ENCODE measurements around the gene KLHL29.

KLHL29 gene

DNA sequence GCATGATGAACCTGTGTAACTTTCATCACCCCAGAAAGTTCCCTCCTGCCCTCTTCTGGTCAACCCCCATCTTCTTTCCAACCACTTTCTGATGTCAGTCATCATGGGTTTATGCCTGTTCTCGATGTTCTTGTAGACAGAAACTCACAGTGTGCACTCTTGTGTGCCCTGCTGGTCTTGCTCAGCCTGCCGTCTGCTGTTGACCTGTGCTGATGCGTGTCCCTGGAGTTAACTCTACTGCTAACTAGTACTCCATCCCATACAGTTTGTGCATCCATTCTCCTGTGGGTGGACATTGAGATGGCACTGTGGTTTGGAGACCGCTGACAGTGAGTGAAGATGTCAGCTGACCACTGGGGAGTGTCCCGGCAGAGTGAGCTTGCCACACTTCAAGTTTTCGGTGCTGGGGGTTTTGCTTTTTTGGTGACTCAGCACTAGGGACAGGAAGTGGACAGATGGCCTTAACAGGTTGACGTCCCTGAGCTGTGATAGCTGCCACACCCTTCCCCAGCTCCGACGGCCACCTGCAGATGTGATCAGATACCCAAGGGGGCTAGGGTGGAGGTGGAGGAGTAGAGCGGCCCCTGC, 14.8 kb downstream of the KLHL29 start:
- DNase-seq: peak in 1 of 2 experiments; percentile 35

DNA sequence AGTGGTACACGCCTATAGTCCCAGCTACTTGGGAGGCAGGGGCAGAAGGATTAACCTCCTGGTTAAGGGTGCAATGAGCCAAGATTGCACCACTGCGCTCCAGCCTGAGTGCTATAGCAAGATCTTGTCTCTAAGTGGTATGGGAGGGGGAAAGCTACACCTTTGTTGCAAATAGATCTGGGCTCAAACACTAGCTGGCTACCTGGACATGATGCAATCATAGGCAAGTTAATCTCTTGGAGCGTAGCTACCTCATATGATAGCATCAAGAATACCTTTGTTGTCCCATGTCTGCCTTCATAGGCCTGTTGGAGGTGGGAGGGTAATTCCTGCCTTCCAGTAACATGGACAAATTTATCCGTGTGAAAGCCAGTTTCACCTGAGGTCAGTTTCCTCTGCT, 15.7 kb downstream of the KLHL29 start:
- no peak for DNase-seq

DNA sequence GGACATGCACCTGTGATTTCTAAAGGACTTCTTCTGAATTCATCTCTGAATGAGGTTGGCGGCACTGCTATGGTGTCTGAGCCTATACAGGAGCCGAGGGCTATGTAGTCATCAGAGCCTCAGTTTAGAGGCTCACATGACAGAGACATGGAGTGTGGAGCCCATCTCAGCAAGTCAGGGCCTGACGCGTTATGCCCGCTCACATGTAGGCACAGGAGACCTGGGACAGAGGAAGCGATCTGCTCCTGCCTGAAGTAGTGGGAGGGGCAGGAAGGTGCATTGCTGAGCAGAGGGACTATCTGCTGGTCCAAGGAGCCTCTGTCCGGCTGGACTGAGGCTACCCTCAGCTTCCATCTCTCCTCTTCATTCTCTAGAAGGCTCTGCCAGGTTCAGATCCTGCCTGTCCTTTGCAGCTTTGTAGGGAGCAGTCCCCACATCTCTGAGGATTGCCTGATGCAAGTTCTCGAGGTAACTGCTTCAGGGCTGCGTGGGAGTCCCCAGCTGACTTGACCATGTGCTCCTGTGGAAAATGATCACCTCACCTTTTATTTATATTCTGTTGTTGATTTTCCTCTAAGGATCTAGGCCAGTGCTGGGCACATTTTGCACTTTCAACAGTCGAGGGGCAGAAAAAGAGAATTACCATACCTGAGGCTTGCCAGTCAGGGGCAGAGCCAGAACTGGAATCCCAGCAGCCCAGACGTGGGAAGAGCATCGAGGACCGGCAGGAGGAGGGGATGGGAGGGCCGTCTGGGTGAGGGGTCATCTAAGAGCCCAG, 16.6 kb downstream of the KLHL29 start:
- DNase-seq: no peak

DNA sequence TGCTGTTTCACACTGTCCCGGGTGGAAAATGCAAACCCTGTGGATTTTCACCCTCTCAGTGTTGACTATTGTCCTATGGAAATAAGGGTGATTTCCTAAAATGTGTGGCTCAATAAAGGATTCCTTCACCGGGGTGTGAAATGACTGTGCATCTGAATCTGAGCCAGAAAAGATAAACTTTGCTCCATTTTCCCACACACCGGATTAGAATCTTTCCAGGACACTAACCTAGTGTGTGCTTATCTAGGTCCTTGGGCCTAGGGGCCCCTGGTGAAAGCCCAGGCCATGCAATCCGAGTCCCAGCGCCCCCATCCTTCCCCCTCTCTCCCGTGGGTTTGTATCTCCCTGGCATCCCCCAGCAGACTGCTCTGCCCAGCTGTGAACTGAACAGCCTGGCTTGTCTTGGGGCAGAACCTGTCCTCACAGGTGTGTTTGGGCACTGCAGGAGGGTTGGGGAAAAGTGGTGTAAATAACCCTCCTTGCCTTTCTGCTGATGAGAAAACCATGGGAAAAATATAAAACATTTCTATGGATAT, 17.3 kb downstream of the KLHL29 start:
- DNase-seq: no peak

DNA sequence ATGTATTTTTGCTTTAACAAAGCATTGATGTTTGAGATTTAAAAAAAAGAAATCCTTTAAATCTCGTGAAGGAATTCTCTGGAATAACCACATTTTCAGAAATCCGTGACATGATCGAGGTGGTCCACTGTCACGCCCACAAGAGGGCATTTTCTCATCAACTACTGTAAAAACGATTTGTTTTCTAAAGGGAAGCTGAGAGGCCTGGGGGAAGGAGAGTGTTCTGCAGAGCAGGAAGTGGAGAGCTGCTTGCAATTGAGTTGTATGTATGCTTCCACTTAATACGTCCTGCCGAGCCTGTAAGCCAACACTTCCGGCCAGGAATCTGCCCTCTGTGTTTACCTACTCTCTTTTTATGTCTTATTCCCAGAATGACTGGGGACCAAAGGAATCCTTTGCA, 19.4 kb downstream of the KLHL29 start:
- peak; percentile 14 to 74 for DNase-seq

DNA sequence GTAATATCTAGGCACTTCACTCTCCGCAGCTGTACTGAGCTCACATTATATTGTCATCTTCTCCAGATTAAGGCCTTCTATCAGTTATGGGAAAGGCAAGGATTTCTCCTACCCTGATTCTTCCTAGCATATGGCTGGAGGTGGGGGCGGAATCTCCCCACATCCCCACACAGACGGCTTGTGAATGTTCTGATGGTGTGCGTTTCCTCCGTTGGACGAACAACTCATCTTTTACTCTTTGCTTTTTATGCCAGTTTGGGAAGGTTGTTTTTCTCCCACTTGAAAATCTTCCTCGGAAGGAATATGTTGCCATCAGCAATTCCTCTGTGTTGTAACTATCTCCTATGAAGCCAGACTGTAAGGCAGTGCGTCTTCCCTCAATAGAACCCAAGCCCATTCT, 24.3 kb downstream of the KLHL29 start:
- DNase-seq: no peak

DNA sequence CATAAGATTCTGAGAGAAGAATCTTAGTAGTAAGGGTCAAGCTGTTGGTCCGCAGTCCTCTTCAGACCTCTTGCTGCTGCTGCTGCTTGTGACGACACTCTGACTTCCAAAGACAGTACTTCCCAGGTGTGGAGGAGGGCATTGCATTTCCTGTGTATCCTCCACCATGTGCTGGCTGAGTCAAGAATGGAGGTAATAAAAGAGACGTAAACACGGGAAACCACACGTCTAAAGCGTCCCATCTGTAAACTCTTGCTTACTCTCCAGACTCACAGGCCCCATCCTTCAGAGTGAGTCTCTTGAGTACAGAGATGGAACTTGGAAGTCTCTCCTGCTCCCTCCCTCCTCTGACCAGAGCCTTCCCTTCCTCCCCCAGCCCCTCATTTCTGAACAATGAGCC, 25.6 kb downstream of the KLHL29 start:
- DNase-seq: no peak

DNA sequence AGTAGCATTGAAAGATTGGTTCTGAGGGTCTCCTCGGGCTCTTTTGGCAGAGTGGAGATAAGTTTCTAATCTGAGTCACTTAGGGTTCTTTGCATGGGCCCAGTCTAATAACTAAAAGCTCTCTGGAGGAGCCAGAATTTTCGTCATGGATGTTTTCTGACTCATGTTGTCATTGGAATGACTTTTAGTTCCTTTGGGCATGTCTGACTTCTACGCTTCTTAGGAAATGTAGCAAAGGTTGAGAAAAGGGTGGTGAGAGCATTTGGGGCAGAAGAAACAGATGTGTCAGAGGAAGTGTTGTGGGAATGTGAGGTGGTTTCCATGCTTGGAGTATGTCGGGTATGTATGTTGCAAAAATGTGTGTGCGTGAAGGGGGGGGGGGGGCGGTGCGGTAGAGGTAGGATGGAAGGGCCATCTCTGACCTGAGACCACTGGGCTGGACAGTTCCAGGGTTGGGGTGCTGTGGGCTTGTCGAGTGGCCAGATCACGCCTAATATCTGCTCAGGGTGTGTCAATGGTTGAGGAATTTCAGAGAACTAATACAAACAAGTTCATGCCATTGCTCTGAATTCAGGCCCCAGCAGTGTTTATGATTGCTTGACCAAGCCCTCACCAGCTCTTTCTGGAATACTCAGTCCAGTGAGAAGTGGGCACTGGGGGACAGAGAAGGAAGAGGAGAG, 26.9 kb downstream of the KLHL29 start:
- no peak for DNase-seq

DNA sequence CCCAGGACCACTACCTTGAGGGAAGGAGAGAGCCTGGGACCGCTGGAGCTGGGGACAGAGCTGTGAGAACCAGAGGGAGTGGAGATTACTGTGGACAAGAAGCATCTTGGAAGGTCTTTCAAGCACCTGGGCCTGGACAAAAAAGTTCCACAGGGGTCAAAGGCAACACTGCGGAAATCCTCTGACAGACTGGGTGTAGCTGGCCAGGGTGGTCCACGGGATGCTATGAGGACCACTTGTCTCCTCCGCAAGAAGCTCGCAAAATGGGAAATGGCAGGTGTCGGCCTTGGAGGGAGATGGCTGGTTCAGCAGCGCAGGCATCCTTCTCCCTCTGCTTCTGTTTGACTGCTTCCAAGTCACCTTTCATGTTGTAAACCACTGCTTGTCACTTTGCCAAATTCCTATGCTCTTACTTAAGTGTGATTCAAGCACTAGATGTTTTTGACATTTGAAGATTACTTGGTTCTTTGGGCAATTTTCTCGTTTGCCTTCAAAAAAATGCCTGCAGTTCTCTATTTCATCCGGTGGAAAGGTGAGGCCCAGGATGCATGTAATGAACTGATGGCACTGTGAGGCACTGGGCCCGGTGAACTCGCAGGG, 27.7 kb downstream of the KLHL29 start:
- DNase-seq: no peak

DNA sequence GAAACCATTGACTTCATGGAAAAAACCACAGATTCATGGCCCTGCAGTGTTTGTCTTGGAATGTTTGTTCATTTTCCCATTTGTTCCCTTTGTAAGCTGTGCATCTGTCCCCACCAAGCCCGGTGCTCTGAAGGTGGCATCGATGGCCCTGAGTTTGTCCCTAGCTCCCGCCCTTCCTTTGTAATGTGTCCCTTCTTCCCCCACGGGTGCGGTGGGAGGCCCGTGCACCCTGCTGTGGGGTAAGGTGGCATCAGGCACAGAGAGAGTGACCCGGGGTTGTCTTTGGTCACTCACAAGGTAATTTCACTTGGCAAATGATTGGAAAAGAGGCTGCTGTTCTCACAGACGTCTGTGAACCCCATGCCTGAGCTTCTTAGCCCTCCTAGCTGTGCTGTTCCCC, 28.7 kb downstream of the KLHL29 start:
- DNase-seq: no peak

DNA sequence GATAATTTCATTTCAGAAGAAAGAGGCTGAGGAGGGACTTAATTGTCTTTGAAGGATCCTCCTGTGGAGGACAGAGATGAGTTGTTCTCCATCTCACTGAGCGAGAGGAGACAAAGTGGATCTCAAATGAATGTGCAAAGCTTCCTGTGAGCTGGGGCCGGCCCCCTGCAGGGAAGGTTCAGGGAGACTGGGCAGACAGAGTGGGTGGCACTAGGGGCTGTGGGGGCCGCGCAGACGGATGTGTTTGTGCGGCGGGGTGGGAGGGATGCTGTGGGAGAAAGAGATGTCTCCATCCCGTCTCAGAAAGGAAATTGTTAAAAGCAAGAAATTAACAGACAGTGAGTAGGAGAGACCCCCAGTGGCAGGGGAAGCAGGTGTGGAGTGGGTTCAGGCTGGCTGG, 29.1 kb downstream of the KLHL29 start:
- peak in 1 of 2 experiments; percentile 51 for DNase-seq

DNA sequence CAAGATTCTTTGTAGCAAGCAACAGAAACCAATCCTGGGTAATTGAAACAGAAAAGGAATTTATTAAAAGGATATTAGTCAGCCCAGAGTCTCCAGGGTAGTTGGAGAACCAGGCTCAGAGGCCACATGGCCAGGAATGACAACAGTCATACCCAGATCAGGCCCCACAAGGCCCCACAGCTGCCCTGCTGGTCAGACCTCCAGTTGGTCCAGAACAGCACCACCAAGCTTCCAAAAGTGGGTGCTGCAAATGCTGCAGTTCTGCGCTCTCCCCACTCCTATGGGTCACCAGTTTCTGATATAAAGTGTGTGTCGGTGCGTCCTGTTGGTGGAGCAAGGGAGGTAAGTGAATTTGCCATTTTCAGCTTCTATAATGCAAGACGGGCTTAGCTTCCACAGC, 29.9 kb downstream of the KLHL29 start:
- no peak for DNase-seq

DNA sequence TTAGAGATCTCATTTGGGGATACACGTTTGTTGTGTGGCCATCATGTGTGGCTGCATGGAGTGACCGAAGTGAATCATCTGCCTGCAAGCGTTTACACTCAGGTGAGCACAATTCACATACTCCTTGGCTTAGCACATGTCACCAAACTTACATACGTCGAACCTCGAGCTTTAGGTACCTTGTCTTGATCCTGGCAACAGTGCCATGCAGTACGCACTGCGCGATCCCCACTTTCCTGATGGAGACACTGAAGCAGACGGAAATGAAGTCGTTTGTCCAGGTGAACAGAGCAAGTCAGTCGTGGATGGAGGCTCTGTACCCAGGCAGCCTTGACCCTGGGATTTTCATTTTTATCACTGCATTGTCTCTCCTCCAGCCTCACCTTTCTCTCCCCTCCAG, 32.3 kb downstream of the KLHL29 start:
- DNase-seq: no peak

DNA sequence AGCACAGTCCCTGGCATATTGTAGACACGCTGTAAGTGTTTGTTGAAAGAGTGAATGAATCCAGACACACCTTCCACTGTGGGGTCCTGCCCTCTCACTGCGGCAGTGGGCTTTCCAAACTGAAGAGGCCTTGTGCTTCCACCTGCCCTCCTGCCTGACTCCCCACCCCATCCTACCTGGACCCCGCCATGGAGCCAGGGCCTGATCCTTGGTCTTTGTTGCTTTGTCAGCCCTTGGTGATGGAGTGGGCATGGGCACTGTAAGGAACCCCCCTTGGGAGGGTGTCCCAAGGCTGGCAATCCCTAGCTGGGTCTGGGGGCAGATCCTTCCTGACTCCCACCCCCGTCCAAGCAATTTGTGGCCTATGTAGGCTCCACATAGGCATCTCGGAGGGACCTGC, 33.1 kb downstream of the KLHL29 start:
- DNase-seq: no peak

DNA sequence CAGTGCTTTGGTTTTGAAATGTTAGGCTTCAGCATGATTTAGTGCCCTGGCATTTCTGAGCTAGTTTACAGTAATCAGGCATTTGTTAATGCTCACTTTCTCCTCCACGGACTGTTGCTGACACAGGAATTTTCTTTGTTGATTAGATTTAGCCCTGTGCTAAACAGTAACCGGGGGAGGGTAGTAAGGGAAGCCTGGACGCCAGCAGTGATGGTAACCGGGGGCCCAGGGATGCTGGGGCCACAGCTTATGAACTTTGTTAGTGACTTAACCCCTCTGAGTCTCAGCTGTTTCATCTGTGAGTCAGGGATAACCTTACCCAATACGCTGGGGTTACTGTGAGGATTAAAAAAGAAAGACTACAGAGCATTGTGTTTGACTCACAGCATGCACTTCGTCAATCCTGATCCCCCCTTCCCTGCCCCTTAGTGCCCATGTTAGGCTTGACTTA, 33.5 kb downstream of the KLHL29 start:
- peak in 1 of 2 experiments; percentile 21 for DNase-seq

DNA sequence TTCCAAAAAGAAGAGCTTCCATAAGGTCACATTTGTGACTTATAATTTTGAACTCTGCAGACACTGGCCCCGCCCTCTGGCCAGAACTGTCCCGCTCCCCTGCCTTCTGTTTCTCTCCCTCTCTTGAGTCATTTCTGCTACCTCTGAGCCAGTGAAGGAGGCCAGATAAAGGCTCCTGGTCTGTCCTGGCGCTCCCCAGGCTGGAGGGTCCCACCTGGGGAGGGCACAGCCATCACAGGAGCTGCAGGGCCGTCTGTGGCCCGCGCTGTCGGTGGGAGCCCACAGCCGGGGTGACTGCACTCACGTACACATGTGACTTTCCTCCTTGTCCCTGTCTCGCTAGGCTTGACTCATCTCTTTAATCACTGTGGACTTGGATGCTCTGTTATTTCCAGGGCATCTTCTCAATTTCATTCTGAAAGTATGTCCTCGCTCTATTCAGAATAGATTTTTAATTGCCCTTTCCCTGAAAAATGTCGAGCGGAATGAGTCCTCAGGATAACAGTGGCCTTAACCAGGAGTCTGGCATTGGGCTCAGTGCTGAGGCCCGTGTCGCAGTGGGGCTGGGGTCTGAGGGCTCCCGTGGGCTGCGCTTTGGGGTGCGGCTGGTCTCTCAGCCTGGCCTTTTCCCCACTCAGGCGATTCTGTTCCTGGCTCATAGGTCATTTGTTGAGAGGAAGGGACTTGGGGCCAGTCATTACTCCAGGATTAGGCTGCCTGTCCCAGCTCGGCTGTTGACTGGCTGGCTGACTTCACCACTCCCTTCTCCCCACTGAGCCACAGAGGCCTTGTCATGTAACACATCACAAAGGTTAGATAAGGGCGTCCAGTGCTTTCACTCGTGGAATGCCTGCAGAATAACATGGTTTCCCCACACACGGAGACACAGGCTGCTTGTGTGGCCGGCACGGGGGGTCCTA, 34.5 kb downstream of the KLHL29 start:
- DNase-seq: no peak

DNA sequence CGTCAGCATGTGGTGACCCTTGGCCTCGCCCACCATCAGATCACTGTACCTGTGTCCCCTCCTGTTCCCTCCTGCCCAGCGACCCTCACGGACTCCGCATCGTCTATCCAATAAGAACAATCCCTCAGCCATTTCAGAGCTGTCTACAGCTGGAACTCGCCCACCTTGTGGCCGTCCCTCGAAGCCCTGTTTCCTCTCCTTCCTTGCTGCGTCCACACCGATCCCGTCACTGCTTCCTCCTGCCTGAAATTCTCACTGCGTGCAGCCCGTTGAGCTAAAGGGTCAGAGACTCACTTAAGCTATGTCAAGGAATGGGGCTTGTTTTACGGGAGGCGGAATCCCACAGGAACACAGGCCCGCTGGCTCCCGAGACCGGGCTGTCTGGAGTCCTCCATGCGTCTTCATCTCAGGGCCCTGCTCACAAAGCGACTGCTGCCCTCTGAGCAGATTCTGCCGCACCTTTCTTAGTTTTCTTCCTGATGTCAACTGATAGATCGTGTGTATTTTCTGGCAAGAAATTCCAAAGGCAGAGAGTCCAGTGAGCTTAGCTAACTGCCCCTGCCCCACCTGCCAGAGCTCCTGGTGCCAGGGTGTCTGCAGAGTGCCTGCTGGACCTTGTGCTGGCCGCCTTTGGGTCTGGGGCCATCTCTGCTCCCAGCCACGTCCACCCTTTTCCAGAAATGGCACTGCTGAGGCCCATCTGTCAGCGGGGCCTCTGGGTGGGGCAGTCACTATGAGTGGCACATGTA, 35.3 kb downstream of the KLHL29 start:
- DNase-seq: no peak

DNA sequence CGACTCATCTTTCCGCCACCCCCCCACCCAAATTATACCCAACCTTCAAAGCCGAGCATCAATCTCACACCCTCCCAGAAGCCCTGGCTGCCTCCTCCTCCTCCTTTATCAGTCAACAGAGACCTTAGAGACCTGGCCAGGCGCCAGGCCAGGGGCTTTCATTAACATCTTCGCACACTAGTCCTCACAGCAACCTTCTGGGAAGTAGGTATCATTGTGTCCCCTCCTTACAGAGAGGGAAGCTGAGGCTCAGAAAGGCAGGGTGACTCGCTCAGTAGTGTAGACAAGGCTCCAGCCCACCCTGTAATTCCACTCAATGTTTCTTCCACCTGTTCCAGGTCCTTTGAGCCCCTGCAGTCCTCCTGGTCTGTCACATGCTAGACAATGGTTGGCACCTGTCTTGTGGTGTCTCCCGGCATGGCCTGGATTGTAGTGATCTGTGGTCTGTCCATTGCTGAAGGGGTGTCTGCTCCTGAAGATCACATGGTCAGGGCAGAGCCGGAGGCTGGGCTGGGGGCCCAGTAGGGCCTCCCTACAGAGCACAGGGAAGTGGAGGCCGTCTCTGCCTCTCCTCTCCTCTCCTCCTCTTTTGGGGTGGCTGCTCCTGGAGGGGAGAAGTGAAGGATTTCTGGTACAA, 36.0 kb downstream of the KLHL29 start:
- no peak for DNase-seq

DNA sequence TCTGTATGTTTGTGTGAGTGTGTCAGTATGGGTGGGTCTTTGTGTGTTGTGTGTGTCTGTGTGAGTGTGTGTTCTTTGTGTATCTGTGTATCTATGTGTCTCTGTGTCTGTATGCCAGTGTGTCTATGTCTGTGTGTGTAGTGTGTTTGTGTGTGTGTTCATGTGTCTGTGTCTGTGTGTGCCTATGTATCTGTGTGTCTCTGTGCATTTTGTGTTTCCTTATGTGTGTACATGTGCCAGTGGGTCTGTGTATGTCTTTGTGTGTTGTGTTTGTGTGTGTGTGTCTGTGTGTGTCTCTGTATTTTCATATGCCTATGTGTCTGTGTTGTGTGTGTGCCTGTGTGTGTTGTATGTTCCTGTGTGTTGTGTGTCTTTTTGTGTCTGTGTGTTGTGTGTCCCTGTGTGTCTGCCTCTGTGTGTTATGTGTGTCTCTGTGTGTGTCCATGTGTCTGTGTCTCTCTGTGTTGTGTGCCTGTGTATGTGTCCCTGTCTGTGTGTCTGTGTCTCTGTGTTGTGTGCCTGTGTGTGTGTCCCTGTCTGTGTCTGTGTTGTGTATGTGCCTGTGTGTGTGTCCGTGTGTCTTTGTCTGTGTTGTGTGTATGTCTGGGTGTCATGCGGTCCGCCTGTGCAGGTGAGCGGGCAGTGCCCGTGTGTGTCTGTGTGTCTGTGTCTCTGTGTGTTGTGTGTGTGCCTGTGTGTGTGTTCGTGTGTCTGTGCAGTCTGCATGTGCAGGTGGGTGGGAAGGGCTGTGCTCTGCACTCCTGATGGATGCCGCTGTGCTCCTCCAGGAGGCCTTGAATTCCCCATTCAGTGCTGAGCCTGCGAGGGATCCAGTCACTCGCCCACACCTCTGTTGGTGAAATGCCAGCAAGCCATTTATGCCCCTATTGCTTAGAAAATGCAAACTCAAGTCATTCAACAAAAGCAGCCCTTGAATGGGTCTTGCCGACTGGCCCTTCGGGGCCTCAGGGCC, 37.4 kb downstream of the KLHL29 start:
- DNase-seq: no peak

Data from NCI-H524 (cell line).